ENCODE results near the gene C1QTNF4. TPM values are rescaled to one million over a fixed set of nuclear protein-coding genes. Genes with fewer than 3 reads are reported as not detected.

Gene C1QTNF4
- total and polyA plus RNA-seq, 10 of the 15 experiments (the other 5 are each of a cell fraction or from before 2014, with no cell fraction given), result 0.06 TPM; not detected in 9

DNA sequence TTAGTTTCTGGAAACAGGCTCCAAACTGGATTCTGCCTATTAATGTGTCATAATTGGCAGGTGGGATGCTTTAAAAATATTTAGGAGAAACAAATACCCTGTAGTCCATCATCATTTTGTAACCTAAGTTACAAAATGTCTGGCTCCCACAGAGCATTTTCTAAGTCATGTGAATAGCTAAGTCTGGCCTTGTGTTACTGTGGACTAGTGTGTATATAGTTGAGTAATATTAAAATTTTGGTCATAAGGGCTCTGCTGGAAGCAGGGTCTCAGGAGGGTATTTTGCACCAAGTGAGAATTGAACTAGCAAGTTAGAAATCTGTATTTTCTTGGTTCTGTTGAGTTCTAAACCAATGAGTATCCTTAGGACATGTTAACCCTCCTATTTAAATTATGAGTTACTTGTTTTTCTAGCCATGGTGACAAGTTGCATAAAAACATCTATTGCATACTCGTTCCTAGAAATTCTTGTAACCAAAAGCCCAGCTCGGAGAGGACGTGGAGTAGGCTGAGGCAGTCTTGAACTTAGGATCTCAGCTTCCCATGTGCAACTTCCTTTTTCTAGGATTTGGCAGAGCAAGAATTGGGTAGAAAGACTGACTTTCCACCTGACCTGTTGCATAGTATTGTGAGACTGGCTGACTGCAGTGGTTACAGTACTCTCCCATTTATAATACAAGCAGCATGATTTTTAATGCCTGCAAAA lies 23.4 kb downstream of the C1QTNF4 start (continued):
- no peak for TF ChIP-seq ZSCAN29 (IDR thresholded peaks at IDR 0.05)
- TF ChIP-seq LARP7 (IDR thresholded peaks at IDR 0.05), result no peak
- TF ChIP-seq, protein P1, sequence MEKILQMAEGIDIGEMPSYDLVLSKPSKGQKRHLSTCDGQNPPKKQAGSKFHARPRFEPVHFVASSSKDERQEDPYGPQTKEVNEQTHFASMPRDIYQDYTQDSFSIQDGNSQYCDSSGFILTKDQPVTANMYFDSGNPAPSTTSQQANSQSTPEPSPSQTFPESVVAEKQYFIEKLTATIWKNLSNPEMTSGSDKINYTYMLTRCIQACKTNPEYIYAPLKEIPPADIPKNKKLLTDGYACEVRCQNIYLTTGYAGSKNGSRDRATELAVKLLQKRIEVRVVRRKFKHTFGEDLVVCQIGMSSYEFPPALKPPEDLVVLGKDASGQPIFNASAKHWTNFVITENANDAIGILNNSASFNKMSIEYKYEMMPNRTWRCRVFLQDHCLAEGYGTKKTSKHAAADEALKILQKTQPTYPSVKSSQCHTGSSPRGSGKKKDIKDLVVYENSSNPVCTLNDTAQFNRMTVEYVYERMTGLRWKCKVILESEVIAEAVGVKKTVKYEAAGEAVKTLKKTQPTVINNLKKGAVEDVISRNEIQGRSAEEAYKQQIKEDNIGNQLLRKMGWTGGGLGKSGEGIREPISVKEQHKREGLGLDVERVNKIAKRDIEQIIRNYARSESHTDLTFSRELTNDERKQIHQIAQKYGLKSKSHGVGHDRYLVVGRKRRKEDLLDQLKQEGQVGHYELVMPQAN (conservative IDR thresholded peaks at IDR 0.05), result no peak
- TF ChIP-seq RAD51 (IDR thresholded peaks at IDR 0.05), result no peak

DNA sequence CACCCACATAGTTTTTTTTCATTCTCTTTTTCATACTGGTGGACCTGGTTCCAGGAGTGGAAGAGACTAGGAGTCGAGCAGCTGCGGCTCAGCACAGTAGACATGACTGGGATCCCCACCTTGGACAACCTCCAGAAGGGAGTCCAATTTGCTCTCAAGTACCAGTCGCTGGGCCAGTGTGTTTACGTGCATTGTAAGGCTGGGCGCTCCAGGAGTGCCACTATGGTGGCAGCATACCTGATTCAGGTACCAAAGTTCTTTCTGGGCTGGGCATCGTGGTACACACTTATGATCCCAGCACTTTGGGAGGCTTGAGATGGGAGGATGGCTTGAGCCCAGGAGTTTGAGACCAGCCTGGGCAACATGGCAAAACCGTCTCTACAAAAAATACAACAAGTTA lies 24.6 kb downstream of the C1QTNF4 start:
- WGBS (ENCODE audit: insufficient coverage, insufficient replicate concordance, low lambda C conversion rate, missing lambda C conversion rate), result 98% methylated on average over 7 of the region's 7 CpGs
- CTCF ChIA-PET, result interaction anchor here (0.6 kb wide), 1 partner anchor 262 kb away, joined by 4 read pairs; no protein-coding TSS in a partner anchor
- POLR2A ChIA-PET, result interaction anchor here (2.4 kb wide), 1 partner anchor 10 kb away, joined by 7 read pairs; no protein-coding TSS in a partner anchor
- in situ Hi-C loops (cut with MboI) (no loop called here), intact Hi-C loops (cut with micrococcal nuclease; ENCODE audit: unreplicated experiment) (no loop called here)
- no peak overlapping the region for H3K4me2 ChIP-seq (ENCODE audit: control insufficient read depth, insufficient read depth)
- no peaks in the 10 kb centered on the region for H3K4me1 ChIP-seq (ENCODE audit: control insufficient read depth, insufficient read depth, low read length)
- H3K79me2 ChIP-seq (ENCODE audit: control insufficient read depth, insufficient read depth, low read length), result peaks cover 29% of the 10 kb centered on the region
- no peak overlapping the region for H3K9ac ChIP-seq (ENCODE audit: control insufficient read depth, insufficient read depth, low read length)
- TF ChIP-seq POLR2A (IDR thresholded peaks at IDR 0.05; ENCODE audit: low read depth, low read length) (no peak), RBBP5 (conservative IDR thresholded peaks at IDR 0.05) (no peak), LARP7 (IDR thresholded peaks at IDR 0.05) (no peak), CBX5 (IDR thresholded peaks at IDR 0.05; ENCODE audit: low read depth) (no peak), HDAC2 (IDR thresholded peaks at IDR 0.05) (no peak), CEBPB (IDR thresholded peaks at IDR 0.05; ENCODE audit: borderline replicate concordance in 1 of 2, low read depth in 2 of 2, low read length in 2 of 2) (no peak), ESRRA (IDR thresholded peaks at IDR 0.05; ENCODE audit: low read length) (no peak), CBX3 (IDR thresholded peaks at IDR 0.05; ENCODE audit: borderline replicate concordance, low read depth) (no peak), RELA (IDR thresholded peaks at IDR 0.05; ENCODE audit: borderline replicate concordance, partially characterized antibody) (no peak)
- TF ChIP-seq, protein P2, sequence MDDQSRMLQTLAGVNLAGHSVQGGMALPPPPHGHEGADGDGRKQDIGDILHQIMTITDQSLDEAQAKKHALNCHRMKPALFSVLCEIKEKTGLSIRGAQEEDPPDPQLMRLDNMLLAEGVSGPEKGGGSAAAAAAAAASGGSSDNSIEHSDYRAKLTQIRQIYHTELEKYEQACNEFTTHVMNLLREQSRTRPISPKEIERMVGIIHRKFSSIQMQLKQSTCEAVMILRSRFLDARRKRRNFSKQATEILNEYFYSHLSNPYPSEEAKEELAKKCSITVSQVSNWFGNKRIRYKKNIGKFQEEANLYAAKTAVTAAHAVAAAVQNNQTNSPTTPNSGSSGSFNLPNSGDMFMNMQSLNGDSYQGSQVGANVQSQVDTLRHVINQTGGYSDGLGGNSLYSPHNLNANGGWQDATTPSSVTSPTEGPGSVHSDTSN (IDR thresholded peaks at IDR 0.05; ENCODE audit: insufficient replicate concordance, low read depth, low read length), result no peak
- TF ChIP-seq, protein P3, sequence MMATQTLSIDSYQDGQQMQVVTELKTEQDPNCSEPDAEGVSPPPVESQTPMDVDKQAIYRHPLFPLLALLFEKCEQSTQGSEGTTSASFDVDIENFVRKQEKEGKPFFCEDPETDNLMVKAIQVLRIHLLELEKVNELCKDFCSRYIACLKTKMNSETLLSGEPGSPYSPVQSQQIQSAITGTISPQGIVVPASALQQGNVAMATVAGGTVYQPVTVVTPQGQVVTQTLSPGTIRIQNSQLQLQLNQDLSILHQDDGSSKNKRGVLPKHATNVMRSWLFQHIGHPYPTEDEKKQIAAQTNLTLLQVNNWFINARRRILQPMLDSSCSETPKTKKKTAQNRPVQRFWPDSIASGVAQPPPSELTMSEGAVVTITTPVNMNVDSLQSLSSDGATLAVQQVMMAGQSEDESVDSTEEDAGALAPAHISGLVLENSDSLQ (IDR thresholded peaks at IDR 0.05), result no peak
- TF ChIP-seq, protein P4, sequence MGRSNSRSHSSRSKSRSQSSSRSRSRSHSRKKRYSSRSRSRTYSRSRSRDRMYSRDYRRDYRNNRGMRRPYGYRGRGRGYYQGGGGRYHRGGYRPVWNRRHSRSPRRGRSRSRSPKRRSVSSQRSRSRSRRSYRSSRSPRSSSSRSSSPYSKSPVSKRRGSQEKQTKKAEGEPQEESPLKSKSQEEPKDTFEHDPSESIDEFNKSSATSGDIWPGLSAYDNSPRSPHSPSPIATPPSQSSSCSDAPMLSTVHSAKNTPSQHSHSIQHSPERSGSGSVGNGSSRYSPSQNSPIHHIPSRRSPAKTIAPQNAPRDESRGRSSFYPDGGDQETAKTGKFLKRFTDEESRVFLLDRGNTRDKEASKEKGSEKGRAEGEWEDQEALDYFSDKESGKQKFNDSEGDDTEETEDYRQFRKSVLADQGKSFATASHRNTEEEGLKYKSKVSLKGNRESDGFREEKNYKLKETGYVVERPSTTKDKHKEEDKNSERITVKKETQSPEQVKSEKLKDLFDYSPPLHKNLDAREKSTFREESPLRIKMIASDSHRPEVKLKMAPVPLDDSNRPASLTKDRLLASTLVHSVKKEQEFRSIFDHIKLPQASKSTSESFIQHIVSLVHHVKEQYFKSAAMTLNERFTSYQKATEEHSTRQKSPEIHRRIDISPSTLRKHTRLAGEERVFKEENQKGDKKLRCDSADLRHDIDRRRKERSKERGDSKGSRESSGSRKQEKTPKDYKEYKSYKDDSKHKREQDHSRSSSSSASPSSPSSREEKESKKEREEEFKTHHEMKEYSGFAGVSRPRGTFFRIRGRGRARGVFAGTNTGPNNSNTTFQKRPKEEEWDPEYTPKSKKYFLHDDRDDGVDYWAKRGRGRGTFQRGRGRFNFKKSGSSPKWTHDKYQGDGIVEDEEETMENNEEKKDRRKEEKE (IDR thresholded peaks at IDR 0.05), result no peak
- RAD21 ChIA-PET (ENCODE audit: unreplicated experiment), result interaction anchor here (0.7 kb wide), 1 partner anchor 103 kb away, joined by 3 read pairs; no protein-coding TSS in a partner anchor
- no peaks in the 10 kb centered on the region for H3K27me3 ChIP-seq (replicated peaks in 1 of 2; ENCODE audit: control insufficient read depth in 2 of 2, insufficient read depth in 2 of 2, low read length in 1 of 2)
- H3K4me3 ChIP-seq, result no peak overlapping the region
- H2AFZ ChIP-seq (ENCODE audit: control insufficient read depth, low read depth, low read length), result no peak overlapping the region
- no TSS peak for BruUV-seq (replicated peaks)
- 0 out of 2 replicates have a peak, but pooled peaks cover 3% of the 10 kb centered on the region for H4K20me1 ChIP-seq (ENCODE audit: control insufficient read depth, insufficient read depth)
- peaks cover 10 to 32% of the 10 kb centered on the region in 2 experiments for H3K36me3 ChIP-seq (ENCODE audit: control insufficient read depth in 2 of 2, insufficient read depth in 2 of 2, low read length in 1 of 2)
- no peak overlapping the region for H3K27ac ChIP-seq (ENCODE audit: control insufficient read depth, insufficient read depth)
- FAIRE-seq (no peak), DNase-seq (ENCODE audit: low read depth, low spot score) (no peak), ATAC-seq (no peak)
- SMC1A ChIA-PET (ENCODE audit: uncharacterized antibody, unreplicated experiment), result interaction anchor here (0.9 kb wide), 1 partner anchor 11 kb away, joined by 3 read pairs; no protein-coding TSS in a partner anchor
- no peaks in the 10 kb centered on the region for H3K9me3 ChIP-seq (replicated peaks; ENCODE audit: control insufficient read depth, insufficient read depth, low read length)
